Retinal pigment epithelial cell (primary cell): ENCODE results near the gene TLK1.

Experiments
- DNase-seq: peaks from one replicate; pipeline ENCODE4 v3.0.0-alpha.2; 2010; ENCODE audit warnings: low read depth
- H3K4me3 ChIP-seq: 2 replicates; pipeline ENCODE4 v1.5.1; 2011; ENCODE audit warnings: mild to moderate bottlenecking, low read length, control low read depth, moderate library complexity
- CTCF ChIP-seq: conservative IDR thresholded peaks from 2 replicates; pipeline ENCODE4 v1.5.1; 2011; ENCODE audit warnings: low read depth, low read length, control low read depth, inconsistent platforms

The TLK1 gene

GRCh38 chr2:170991398-170992182, 169.1 kb downstream of the TLK1 start:
- H3K4me3 ChIP-seq: no peak overlapping the region
- no peak for TF ChIP-seq CTCF
- DNase-seq: no peak

GRCh38 chr2:170986566-170987258, 174.0 kb downstream of the TLK1 start:
- DNase-seq: no peak
- no peak overlapping the region for H3K4me3 ChIP-seq
- TF ChIP-seq CTCF: no peak

- H3K4me3 ChIP-seq: no peak overlapping the region
- no peak for TF ChIP-seq CTCF
These were observed 175.3 kb downstream of the TLK1 start for GRCh38 chr2:170985407-170985806.

GRCh38 chr2:170984079-170984478, 176.6 kb downstream of the TLK1 start:
- no peak for TF ChIP-seq CTCF
- no peak overlapping the region for H3K4me3 ChIP-seq
- DNase-seq: no peak

More at GRCh38 chr2:170985407-170985806, 175.3 kb downstream of the TLK1 start:
- no peak for DNase-seq

- no peak overlapping the region for H3K4me3 ChIP-seq
- no peak for TF ChIP-seq CTCF
- no peak for DNase-seq
These were observed 184.8 kb downstream of the TLK1 start for GRCh38 chr2:170975943-170976270.

- TF ChIP-seq CTCF: no peak
- no peak for DNase-seq
- H3K4me3 ChIP-seq: no peak overlapping the region
These were observed 185.4 kb downstream of the TLK1 start for GRCh38 chr2:170975127-170975942.
